C4-2B (cell line): Measurements from ENCODE around the gene SLC10A2.

Experiments
- ZFX ChIP-seq: fragments of 450-650 bp; IDR thresholded peaks from 2 replicates; pipeline ENCODE4 v1.6.1; 2017
- TF ChIP-seq, protein P1 (sequence below): fragments of 450-650 bp; conservative IDR thresholded peaks from 2 replicates; pipeline ENCODE4 v1.5.1; 2017; ENCODE audit warnings: mild to moderate bottlenecking

- TF ChIP-seq, protein P1, sequence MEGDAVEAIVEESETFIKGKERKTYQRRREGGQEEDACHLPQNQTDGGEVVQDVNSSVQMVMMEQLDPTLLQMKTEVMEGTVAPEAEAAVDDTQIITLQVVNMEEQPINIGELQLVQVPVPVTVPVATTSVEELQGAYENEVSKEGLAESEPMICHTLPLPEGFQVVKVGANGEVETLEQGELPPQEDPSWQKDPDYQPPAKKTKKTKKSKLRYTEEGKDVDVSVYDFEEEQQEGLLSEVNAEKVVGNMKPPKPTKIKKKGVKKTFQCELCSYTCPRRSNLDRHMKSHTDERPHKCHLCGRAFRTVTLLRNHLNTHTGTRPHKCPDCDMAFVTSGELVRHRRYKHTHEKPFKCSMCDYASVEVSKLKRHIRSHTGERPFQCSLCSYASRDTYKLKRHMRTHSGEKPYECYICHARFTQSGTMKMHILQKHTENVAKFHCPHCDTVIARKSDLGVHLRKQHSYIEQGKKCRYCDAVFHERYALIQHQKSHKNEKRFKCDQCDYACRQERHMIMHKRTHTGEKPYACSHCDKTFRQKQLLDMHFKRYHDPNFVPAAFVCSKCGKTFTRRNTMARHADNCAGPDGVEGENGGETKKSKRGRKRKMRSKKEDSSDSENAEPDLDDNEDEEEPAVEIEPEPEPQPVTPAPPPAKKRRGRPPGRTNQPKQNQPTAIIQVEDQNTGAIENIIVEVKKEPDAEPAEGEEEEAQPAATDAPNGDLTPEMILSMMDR = no peak
- TF ChIP-seq ZFX = no peak
Observed at GRCh38 chr13:103009051-103009840, 57.0 kb downstream of the SLC10A2 start.
